Measurements from ENCODE around the gene FCGBP. TPM values are rescaled to one million over a fixed set of nuclear protein-coding genes. Genes with fewer than 3 reads are reported as not detected.
"Not testable (repeated sequence)": the region's sequence is repeated elsewhere in the genome, so short reads cannot be mapped to it uniquely, and the experiment has no call there.

Gene FCGBP
- total and polyA plus RNA-seq, 11 donors = 0.76 to 44.4 (median 3.8) TPM

DNA sequence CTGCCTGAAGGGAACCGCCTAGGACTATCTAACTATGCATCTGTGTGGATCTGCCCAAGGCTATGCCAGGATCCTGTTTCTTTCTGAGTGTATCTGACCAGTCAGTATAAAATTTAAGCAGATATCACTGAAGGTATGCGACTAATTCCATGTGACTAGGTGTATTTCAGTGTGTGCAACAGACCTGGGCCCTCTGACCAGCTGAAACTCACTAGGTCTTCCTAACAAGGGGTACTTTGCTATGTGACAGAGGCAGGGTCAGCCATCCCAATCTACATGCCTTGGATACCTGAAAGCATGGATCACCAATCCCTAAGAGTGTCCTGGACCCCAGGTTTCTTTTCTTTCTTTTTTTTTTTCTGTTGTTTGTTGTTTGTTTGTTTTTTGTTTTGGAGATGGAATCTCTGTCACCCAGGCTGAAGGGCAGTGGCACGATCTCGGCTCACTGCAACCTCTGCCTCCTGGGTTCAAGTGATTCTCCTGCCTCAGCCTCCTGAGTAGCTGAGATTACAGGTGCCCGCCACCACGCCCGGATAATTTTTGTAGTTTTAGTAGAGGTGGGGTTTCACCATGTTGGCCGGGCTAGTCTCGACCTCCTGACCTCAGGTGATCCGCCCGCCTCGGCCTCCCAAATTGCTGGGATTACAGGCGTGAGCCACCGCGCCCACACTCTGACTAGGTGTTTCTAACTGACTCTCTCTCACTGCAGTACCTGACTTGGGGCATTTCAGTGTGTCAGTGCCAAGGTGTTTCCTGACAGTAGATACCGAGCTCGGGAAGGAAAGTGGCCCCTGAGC is 43.5 kb downstream of the FCGBP start:
- Histone ChIP-seq H3K27me3 (peaks cover 3 to 24% (median 17%) of the 10 kb centered on the region in 9 donors), H3K4me3 (no peak overlapping the region), H3K9me3 (no peaks in the 10 kb centered on the region), H3K27ac (no peak overlapping the region), H3K4me1 (peaks cover 0 to 5% (median 0%) of the 10 kb centered on the region in 12 donors), H3K36me3 (no peaks in the 10 kb centered on the region)
- intact Hi-C loops (cut with DNase I) = no loop called here
- TF ChIP-seq, protein P1, sequence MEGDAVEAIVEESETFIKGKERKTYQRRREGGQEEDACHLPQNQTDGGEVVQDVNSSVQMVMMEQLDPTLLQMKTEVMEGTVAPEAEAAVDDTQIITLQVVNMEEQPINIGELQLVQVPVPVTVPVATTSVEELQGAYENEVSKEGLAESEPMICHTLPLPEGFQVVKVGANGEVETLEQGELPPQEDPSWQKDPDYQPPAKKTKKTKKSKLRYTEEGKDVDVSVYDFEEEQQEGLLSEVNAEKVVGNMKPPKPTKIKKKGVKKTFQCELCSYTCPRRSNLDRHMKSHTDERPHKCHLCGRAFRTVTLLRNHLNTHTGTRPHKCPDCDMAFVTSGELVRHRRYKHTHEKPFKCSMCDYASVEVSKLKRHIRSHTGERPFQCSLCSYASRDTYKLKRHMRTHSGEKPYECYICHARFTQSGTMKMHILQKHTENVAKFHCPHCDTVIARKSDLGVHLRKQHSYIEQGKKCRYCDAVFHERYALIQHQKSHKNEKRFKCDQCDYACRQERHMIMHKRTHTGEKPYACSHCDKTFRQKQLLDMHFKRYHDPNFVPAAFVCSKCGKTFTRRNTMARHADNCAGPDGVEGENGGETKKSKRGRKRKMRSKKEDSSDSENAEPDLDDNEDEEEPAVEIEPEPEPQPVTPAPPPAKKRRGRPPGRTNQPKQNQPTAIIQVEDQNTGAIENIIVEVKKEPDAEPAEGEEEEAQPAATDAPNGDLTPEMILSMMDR (IDR thresholded peaks at IDR 0.05) = no peak
- TF ChIP-seq POLR2A (IDR thresholded peaks at IDR 0.05) = no peak
- WGBS, 4 donors = 77 to 83% (median 80%) methylated on average over 17 of the region's 17 CpGs
- DNase-seq (no peak), ATAC-seq (no peak)

DNA sequence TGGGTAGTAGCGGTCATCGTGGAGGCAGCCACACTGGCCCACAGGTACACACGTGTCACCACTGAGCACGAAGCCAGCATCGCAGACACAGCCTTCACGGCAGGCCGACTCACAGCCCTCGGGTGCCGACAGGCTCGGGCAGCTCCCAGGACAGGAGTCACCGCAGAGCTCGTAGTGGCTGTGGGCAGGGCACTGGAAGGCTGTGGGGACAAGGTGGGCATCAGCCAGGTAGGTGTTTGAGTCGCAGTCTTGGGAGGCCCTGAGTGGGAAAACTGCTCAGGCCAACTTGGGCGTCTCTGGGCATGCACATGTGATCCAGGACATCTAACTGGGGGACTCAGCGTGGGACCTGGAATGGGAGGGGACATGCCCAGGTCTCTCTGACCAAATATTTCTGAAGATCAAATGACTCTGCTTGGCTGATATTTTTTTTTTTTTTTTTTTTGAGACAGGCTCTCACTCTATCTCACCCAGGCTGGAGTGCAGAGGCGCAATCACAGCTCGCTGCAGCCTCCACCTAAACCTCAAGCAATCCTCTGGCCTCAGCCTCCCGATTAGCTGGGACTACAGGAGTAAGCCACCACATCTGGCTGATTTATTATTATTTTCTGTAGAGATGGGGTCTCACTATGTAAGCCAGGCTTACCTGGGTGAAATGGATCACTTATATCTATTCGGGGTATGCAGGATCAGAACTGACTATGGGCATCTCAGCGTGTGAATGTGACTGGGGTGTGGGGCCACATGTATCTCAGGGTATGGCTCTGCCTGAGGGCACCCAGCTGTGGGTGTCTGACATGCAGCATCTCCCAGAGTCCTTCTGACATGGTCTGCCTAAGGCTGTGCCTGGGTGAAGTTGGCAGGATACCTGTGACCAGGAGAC is 44.3 kb downstream of the FCGBP start:
- H3K4me1 ChIP-seq; intact Hi-C loops (cut with DNase I); DNase-seq; H3K4me3 ChIP-seq; ATAC-seq; H3K9me3 ChIP-seq; H3K27ac ChIP-seq; H3K36me3 ChIP-seq: not testable (repeated sequence)
- H3K27me3 ChIP-seq = peaks cover 3 to 24% (median 17%) of the 10 kb centered on the region in 9 donors
- 88 to 90% (median 90%) methylated on average over 16 to 20 of the region's 20 CpGs for WGBS, 4 donors

DNA sequence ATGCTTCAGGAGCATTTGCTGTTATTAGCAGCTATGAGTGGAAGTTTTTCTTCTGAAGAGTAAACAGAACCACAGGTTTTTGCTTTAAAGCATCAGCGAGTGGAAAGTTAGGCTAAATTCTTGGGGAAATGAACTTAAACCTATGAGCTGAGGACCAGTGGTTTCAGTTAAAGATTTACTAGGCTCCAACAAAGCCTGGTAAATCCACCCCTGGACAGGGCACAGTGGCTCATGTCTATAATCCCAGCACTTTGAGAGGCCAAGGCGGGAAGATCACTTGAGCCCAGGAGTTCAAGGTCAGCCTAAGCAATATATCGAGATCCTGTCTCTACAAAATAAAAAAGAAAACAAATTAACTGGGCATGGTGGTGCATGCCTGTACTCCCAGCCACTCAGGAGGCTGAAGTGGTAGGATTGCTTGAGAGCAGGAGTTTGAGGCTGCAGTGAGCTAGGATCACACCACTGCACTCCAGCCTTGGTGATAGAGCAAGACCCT is 46.9 kb downstream of the FCGBP start:
- intact Hi-C loops (cut with DNase I); DNase-seq; H3K27ac ChIP-seq; ATAC-seq; H3K9me3 ChIP-seq; H3K4me1 ChIP-seq; H3K4me3 ChIP-seq; H3K36me3 ChIP-seq: not testable (repeated sequence)
- 57 to 81% (median 78%) methylated on average over 1 to 3 of the region's 3 CpGs for WGBS, 4 donors
- H3K27me3 ChIP-seq = peaks cover 3 to 24% (median 11%) of the 10 kb centered on the region in 9 donors

DNA sequence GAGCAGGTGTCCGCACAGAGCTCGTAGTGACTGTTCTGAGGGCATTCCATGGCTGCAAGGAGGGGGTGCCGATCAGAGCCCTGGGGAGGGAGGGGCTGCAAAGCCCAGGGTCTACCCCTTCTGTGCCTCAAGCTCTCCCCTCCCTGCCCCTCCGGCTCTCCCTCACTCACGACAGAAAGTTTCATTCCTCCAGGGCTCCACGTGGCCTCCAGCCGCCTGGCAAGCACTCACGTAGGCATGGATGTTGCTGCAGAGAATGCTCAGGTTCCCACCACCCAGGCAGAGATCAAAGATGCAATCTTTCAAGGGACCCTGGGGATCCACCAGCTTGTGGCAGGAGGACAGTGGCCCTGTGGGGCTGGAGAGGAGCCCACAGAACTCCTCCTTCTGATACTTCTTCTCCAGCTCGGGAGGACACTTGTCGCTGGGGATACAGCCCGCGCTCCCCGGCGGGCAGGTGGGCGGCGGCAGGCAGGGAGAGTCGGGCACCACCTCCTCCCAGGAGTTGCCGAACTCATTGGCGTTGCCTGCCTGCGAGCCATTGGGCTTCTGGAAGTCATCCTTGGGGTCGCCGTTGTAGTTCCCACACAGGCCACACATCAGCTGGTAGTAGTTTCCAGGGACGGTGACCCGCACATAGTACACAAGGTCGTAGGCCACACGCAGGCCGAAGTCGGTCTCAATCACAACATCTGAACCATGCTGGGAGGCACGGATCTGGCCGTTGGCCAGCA is 48.4 kb downstream of the FCGBP start:
- peak in 1 of 4 donors; percentile 6 for ATAC-seq
- H3K36me3 ChIP-seq; H3K4me1 ChIP-seq; H3K4me3 ChIP-seq; H3K27ac ChIP-seq; H3K27me3 ChIP-seq; H3K9me3 ChIP-seq; DNase-seq; intact Hi-C loops (cut with DNase I): not testable (repeated sequence)
- WGBS, 4 donors = 81 to 83% methylated on average over 22 to 25 of the region's 30 CpGs; no CpG with 5 or more reads in 2 of the 4 donors

DNA sequence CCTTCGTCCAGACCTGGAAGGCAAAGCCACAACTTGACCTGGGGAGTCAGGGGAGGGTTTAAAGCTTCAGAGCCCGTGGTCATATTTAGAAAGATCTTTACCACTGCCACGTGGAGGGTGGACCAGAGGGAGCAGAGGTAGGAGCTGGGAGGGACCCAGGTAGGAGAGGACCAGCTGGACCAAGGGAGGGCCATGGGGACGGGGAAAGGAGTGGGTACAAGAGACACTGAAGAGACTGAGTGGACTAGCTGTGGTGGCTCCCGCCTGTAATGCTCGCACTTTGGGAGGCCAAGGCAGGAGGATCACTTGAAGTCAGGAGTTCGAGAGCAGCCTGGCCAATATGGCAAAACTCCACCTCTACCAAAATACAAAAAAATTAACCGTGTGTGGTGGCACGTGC is 49.7 kb downstream of the FCGBP start:
- intact Hi-C loops (cut with DNase I); H3K4me1 ChIP-seq; H3K27ac ChIP-seq; H3K36me3 ChIP-seq; H3K9me3 ChIP-seq; H3K27me3 ChIP-seq; DNase-seq; ATAC-seq; H3K4me3 ChIP-seq: not testable (repeated sequence)
- 61 to 87% (median 79%) methylated on average over 3 to 5 of the region's 9 CpGs for WGBS, 4 donors

Other genes starting within 250 kb of the FCGBP start
- not detected for gene LGALS14, start 230.2 kb downstream of the FCGBP start, total RNA-seq
- gene LGALS14, start 230.2 kb downstream of the FCGBP start, polyA plus RNA-seq = not detected
- gene CLC, start 196.6 kb downstream of the FCGBP start, total RNA-seq = 1 to 10 TPM in 2 of 9 donors, not detected in 7; 1.2 to 8.2 TPM
- gene CLC, start 196.6 kb downstream of the FCGBP start, polyA plus RNA-seq = under 1 TPM in 1 of 2 donors, not detected in 1; 0.15 TPM
- not detected for gene LEUTX, start 155.8 kb downstream of the FCGBP start, total RNA-seq
- not detected for gene LEUTX, start 155.8 kb downstream of the FCGBP start, polyA plus RNA-seq
- 10 to 100 TPM; 12.8 to 49.1 (median 28.7) TPM for gene DYRK1B, start 100.5 kb downstream of the FCGBP start, total RNA-seq
- gene DYRK1B, start 100.5 kb downstream of the FCGBP start, polyA plus RNA-seq = 10 to 100 TPM; 13.8 to 19.7 TPM
- 10 to 100 TPM; 44.3 to 94.3 (median 70.5) TPM for gene FBL, start 88.3 kb downstream of the FCGBP start, total RNA-seq
- 100 to 1,000 TPM in 1 of 2 donors, 10 to 100 TPM in 1; 72.5 to 169 TPM for gene FBL, start 88.3 kb downstream of the FCGBP start, polyA plus RNA-seq
- 100 to 1,000 TPM in 1 of 9 donors, 10 to 100 TPM in 8; 58.5 to 112 (median 78.6) TPM for gene PSMC4, start 36.5 kb upstream of the FCGBP start, total RNA-seq
- gene PSMC4, start 36.5 kb upstream of the FCGBP start, polyA plus RNA-seq = 100 to 1,000 TPM in 1 of 2 donors, 10 to 100 TPM in 1; 65.9 to 120 TPM
- 10 to 100 TPM in 3 of 9 donors, 1 to 10 TPM in 6; 4.2 to 14.4 (median 9.2) TPM for gene ZNF546, start 62.4 kb upstream of the FCGBP start, total RNA-seq
- gene ZNF546, start 62.4 kb upstream of the FCGBP start, polyA plus RNA-seq = 1 to 10 TPM; 1.4 to 4.5 TPM
- gene ZNF780B, start 121.6 kb upstream of the FCGBP start, total RNA-seq = 10 to 100 TPM in 7 of 9 donors, 1 to 10 TPM in 2; 6.4 to 35.2 (median 19.7) TPM
- 10 to 100 TPM in 1 of 2 donors, 1 to 10 TPM in 1; 4.7 to 11.0 TPM for gene ZNF780B, start 121.6 kb upstream of the FCGBP start, polyA plus RNA-seq
- gene ZNF780A, start 156.3 kb upstream of the FCGBP start, total RNA-seq = 10 to 100 TPM in 5 of 9 donors, 1 to 10 TPM in 4; 3.9 to 17.5 (median 11.0) TPM
- 10 to 100 TPM; 10.3 to 17.0 TPM for gene ZNF780A, start 156.3 kb upstream of the FCGBP start, polyA plus RNA-seq

Data from heart left ventricle (tissue), 16 donors.